GM21367 (cell line): ENCODE measurements around the gene TTC21A.
A peak's percentile ranks its signal among the peaks of the same experiment; 100 is the strongest.

Experiments used
- ATAC-seq: cut with Tn5 transposase; IDR thresholded peaks from one replicate; pipeline ENCODE4 v1.9.1; 2021; ENCODE audit not compliant: unreplicated experiment

TTC21A gene

GRCh38 chr3:39099242-39099641 is 8.2 kb upstream of the TTC21A start:
- no peak for ATAC-seq

- no peak for ATAC-seq
Observed at GRCh38 chr3:39099738-39100499, 7.6 kb upstream of the TTC21A start.

GRCh38 chr3:39100500-39100886 is 7.0 kb upstream of the TTC21A start:
- no peak for ATAC-seq

DNA sequence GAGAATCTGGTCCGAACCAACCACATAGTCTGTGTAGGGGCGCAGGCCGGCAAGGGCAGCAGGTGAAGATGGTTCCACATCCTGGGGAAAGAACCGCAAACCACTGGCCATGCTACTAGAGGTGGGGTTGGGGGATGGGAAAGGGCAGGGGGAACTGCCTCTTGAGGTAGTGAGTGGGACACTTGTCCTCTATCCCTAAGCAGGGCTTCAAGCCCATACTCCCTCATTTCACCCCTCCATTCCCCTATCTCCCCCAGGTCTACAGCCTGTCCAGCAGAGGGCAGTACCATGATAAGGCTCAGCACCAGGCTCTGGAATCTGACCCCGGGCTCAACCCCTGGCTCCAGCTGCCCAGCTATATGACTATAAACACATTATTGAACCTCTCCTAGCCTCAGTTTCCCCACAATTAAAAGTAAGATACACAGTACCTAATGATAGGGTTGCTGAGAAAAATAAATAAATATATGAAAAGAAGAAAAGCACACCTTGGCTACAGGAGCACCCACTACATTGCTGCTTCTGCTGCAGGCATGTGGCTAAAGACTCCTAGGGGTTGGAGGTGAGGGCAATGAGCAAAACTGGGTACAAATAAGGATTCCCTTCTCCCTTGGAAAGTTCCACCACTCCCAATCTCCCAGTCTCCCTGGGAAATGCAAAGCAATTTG is 6.3 kb upstream of the TTC21A start:
- ATAC-seq: peak; percentile 59

DNA sequence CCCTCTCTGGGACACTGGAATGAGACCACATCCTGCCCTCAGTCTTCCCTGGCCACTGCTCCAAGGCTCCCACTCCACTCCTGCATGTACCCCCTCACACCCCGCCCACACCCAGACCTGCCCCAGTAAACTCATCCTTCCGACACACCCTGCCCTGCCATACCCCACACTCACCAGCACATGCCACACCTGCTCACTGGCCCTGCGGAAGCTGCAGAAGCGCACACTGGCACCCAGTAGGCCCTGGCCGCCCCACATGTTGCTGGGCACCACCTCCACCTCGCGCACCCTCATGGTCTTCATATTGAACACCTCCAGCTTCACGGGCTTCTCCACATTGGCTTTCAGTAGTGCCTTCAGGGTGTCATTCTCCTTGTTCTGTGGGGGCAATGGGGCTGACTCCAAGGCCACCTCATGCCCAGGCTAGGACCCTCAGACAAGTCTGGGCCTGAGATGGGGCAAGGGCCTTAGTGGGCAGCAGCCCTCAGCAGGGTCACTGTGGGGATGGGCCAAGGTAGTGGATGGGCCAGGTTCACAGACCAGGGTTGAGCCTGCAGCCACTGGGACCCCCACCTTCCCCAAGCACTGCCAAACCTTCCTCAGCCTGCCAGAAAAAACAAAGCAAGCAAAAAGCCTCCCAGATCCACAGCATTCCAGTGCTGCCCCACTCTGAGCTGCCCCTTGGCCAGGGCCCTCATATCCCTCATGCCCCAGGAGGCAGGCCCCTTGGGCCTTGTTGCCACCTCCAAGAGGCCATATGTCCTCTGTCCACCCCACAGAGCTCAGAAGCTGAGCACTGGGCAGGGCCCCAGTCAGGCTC is 4.8 kb upstream of the TTC21A start:
- ATAC-seq: no peak

- no peak for ATAC-seq
Observed at GRCh38 chr3:39103324-39103693, 4.2 kb upstream of the TTC21A start.

DNA sequence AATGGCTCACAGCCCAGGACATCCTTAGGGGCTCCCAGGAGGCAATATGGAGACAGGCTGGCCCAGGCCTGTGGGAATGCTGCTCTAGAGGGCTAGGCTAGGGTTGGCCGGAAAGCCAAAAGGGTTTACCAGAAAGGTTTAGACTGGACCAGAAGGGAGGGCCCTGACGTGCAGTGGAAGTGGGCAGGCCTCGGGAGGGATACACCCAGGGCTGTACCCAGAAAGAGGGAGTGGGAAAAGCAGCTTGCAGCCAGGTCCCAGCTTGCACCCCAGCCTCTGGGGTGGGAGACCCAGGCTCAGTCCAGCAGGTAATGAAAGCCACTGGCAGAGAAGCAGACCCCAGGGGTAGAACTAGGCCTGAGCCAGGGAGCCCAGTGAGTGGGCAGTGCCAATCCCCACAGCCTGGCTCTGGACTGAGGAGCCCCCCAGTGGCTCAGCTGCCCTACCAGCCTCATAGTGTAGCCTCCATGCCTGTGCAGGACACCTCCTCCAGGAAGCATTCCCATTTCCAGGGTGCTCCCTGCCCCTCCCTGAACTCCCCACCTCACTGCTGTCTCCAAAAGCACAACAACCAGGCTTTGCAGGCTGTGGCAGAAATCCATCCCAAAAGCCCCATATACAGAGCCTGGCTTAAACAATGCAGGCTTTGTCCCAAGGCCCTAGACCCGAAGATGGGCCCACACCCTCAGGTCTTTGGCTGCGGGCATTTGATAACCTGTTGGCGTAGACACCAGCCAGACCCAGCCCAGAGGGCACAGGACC is 3.5 kb upstream of the TTC21A start:
- ATAC-seq: no peak

DNA sequence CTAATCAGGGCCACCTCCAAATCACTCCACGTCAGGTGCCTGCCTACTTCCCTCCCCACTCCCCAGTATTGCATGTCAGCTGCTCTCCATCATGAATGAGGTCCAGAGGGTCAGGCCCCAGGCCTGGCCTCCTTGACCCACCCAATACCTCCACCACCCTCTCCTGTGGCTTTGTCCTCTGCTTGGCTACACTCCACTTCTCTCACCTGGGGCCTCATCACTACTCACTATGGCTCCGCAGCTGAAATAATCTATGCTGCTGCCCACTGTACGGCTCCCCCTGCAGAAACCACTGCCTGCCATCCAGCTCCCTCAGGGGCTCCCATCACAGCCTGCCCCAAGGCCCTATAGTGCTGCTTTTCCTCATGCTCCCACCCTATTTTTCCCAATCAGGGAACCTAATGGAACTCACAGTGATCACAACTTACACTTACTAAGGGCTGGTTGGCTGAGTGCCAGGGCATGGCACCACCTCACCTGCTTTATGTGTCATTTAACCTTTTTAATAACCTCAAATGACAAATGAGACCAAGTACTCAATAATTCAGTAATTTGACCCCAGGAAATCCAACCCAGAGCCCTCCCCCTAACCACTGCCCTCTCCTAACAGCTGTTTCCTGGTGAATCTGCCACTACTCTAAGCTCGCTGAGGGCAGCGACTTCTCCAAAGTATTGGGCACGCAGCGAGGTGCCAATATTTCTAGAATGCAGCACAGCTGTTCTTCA is 2.4 kb upstream of the TTC21A start:
- no peak for ATAC-seq

- no peak for ATAC-seq
Observed at GRCh38 chr3:39105687-39106063, 1.8 kb upstream of the TTC21A start.

DNA sequence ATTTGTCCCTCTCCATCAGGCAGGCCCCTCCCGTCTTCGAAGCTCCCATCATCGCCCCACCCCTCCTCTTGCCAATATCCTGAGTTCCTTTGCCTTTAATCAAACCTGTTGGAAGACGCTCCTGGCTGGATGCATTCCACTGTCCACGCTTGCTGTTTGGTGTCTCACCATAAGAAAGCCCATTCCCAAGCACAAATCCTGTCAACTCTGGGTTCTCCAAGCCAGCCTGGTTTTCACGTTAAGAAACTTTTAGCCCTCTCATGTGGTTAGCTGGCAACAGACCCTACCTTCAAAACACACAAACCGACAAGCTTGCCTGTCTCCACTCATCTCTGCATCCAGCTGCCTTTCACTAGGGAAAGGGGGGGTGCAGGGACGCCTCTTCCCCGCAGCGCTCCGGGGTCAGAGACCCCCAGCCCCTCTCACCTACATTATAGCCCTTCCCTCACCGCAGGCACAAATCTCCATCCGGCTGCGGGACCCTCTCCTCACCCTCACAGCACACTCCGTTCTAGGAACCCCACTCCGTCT is 1.1 kb upstream of the TTC21A start:
- ATAC-seq: no peak

DNA sequence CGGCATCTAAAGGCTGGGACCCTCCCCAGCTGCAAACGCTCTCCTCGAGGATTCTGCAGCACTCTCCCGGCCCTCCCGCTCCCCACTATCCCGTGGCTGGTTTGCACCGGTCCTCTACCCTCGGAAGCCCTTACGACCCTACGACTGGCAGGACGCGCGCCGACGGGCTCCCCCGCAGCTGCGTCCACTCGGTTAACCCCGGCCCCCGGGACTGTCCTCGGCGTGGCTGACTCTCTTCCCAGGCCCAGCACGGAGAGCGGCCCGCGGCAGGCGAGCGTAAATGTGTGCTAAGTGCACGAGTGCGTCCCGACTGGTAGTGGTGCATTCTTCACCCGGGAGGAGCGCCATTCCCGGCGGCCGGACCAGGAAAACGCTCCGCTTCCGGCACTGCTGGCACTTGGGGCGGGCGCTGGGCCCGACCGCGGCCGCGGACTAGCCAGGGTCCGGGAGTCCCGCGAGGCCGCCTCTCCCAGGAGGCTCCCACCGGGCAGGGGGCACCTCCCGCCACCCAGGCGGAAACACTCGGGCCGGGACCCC is 561 bp upstream of the TTC21A start:
- peak; percentile 11 for ATAC-seq

- ATAC-seq: peak; percentile 78
Observed at GRCh38 chr3:39108200-39108710, 775 bp downstream of the TTC21A start.

- ATAC-seq: no peak
Observed at GRCh38 chr3:39109086-39109485, 1.6 kb downstream of the TTC21A start.

GRCh38 chr3:39110041-39110639 is 2.7 kb downstream of the TTC21A start:
- no peak for ATAC-seq

DNA sequence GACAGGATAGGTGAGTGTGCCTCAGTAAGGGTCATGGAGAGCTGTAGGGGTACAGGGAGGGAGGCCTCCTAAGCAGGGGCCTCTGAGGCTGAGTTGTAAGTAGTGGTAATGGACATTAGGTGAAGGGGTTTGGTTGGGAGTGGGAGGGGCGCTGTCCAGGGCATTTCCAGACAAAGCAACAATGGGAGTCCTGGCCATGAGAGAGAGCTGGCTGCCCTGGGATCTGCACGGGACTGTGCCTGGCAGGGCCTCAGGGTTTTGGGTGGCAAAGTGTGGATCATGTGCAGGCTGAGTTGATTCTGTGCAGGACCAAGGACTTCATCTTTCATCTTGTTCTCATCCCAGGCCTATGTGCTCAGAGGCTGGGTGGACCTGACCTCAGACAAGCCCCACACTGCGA is 4.6 kb downstream of the TTC21A start:
- no peak for ATAC-seq

GRCh38 chr3:39112535-39112934 is 5.1 kb downstream of the TTC21A start:
- ATAC-seq: no peak

DNA sequence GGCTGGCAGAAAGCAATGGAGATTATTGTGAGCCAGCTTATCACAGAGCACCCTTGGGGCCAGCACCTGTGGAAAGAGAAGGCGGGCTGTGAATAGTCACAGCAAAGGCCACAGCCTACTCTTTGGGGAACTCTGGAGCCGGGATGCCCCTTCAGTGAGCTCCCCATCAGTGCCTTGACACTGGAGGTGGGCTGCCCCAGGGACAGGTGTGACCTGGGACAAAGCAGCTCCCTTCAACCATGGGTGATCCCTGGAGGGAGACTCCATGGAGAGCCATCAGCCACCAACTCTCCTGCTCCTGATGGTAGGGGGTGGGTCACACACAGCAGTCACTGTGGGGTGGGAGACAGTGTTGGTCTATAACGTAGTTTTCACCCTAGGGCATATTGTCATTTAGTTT is 5.8 kb downstream of the TTC21A start:
- no peak for ATAC-seq

DNA sequence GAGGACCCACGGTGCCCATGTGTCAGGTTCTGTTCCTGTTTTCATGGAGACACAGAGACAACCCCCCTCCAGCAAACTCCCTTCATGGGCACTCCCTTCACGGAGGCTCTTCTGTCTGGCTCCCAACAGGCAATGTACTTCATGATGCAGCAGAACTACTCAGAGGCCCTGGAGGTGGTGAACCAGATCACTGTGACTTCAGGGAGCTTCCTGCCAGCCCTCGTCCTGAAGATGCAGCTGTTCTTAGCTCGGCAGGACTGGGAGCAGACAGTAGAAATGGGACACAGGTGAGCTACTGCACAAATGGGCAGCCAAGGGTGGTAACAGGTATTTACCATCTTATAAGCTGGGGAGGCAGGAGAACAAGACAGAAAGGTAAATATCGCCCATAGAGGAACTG is 7.0 kb downstream of the TTC21A start:
- no peak for ATAC-seq

DNA sequence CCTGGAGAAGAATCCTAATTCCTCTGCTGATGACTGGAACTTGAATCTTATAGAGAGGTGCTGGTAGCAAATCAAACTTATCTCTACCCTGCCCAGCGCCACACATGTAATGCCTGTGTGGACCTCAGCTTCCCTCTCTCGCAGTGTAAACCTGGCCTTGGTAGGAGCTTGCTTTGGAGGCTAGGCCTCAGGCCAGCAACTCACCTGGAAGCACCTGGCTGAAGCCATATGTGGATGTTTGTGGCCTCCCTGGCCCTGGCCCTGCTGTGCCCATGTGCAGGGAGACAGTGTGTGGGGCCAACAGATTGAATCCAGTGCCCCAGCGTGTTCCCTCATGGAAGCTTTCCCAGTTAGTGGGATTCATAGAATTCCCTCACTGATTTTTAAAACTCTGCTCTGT is 8.4 kb downstream of the TTC21A start:
- ATAC-seq: no peak
